ENCODE data around the gene ULK3.

- TF ChIP-seq POLR2A (IDR thresholded peaks at IDR 0.05; ENCODE audit: low read length): no peak
- TF ChIP-seq GATA1 (IDR thresholded peaks at IDR 0.05; ENCODE audit: low read depth, low read length): no peak
Observed at GRCh38 chr15:74791007-74791406, 51.9 kb downstream of the ULK3 start.

Measured in erythroblast (primary cell).